ENCODE data around the gene CCRL2. TPM values are rescaled to one million over a fixed set of nuclear protein-coding genes. Genes with fewer than 3 reads are reported as not detected.

CCRL2 gene
- total and polyA plus RNA-seq, 2 of the 4 experiments (the other 2 are of a cell fraction): 0.29 to 0.36 TPM

GRCh38 chr3:46442576-46443530 lies 35.8 kb downstream of the CCRL2 start:
- intact Hi-C loops (cut with micrococcal nuclease): no loop called here
- no peak overlapping the region for H3K14ac ChIP-seq (replicated peaks; ENCODE audit: low read depth, low read length)
- H3K4me3 ChIP-seq (ENCODE audit: insufficient read depth, low read depth, low read length): no peak overlapping the region
- no peak overlapping the region for H4K91ac ChIP-seq (ENCODE audit: insufficient read depth, low read depth, low read length)
- H3K36me3 ChIP-seq (ENCODE audit: control insufficient read depth, insufficient read depth, low read length): no peaks in the 10 kb centered on the region
- no peak for DNase-seq
- no peak overlapping the region for H3K4ac ChIP-seq (ENCODE audit: low read depth, low read length)
- ATAC-seq (ENCODE audit: low read depth): no peak
- BruUV-seq (replicated peaks): no TSS peak
- no peak overlapping the region for H4K5ac ChIP-seq (ENCODE audit: low read depth, low read length)
- H4K8ac ChIP-seq (ENCODE audit: low read depth in 2 of 2, low read length in 2 of 2): no peak overlapping the region
- H3K23ac ChIP-seq (ENCODE audit: low read depth, low read length): no peak overlapping the region
- no peak overlapping the region for H3K18ac ChIP-seq (ENCODE audit: low read depth, low read length)
- no peak overlapping the region for H3K56ac ChIP-seq (ENCODE audit: extremely low read depth, insufficient read depth, low read length)
- H2BK120ac ChIP-seq (ENCODE audit: low read depth, low read length): no peak overlapping the region
- H3K9ac ChIP-seq (ENCODE audit: low read depth, low read length): no peak overlapping the region
- no peak overlapping the region for H2BK15ac ChIP-seq (ENCODE audit: low read depth, low read length)
- H3K4me1 ChIP-seq (ENCODE audit: control insufficient read depth, insufficient read depth, low read length): no peaks in the 10 kb centered on the region
- TF ChIP-seq CEBPB (IDR thresholded peaks at IDR 0.05; ENCODE audit: low read depth, low read length): no peak
- no peak for TF ChIP-seq RFX5 (IDR thresholded peaks at IDR 0.05; ENCODE audit: low read depth, low read length)
- TF ChIP-seq MAZ (IDR thresholded peaks at IDR 0.05; ENCODE audit: borderline replicate concordance, low read depth, low read length): no peak
- no peak for TF ChIP-seq USF2 (IDR thresholded peaks at IDR 0.05; ENCODE audit: low read depth, low read length)
- TF ChIP-seq RAD21 (IDR thresholded peaks at IDR 0.05; ENCODE audit: low read length): no peak
- H2AFZ ChIP-seq (replicated peaks; ENCODE audit: low read length, poor library complexity): no peak overlapping the region
- no peak overlapping the region for H3K27ac ChIP-seq (ENCODE audit: insufficient read depth, low read length)
- peaks cover 66% of the 10 kb centered on the region for H3K27me3 ChIP-seq (ENCODE audit: control insufficient read depth, insufficient read depth, low read length)
- peaks cover 2% of the 10 kb centered on the region for H3K9me3 ChIP-seq (ENCODE audit: control insufficient read depth, insufficient read depth, low read length)
- H3K4me2 ChIP-seq (ENCODE audit: low read depth, low read length): no peak overlapping the region
- WGBS, 2 experiments (ENCODE audit: extremely low coverage in 2 of 2, insufficient read length in 1 of 2): 52% methylated on average over 4 of the region's 16 CpGs; no CpG with 5 or more reads in 1 of the 2 experiments
- in situ Hi-C loops (cut with MboI; ENCODE audit: low sequenced_read_pairs): no loop called here
- H4K20me1 ChIP-seq (ENCODE audit: insufficient read depth, low read length): no peaks in the 10 kb centered on the region
- H2BK5ac ChIP-seq (ENCODE audit: low read depth, low read length, poor library complexity, severe bottlenecking): no peak overlapping the region
- CTCF ChIA-PET: interaction anchor here (0.6 to 0.7 kb wide), 2 partner anchors 9 to 148 kb away, joined by 3 to 4 read pairs; no protein-coding TSS in a partner anchor
- dilution Hi-C loops (cut with HindIII; ENCODE audit: low sequenced_read_pairs, unreplicated experiment): no loop called here
- no peak overlapping the region for H2BK20ac ChIP-seq (ENCODE audit: low read depth, low read length)
- H3K9me1 ChIP-seq (ENCODE audit: insufficient read depth, low read length): no peaks in the 10 kb centered on the region
- no peak overlapping the region for H2AK5ac ChIP-seq (ENCODE audit: low read depth, low read length)
- H2AK9ac ChIP-seq (replicated peaks; ENCODE audit: low read depth, low read length, poor library complexity): no peak overlapping the region
- POLR2A ChIA-PET (ENCODE audit: unreplicated experiment): no interaction called here
- no peaks in the 10 kb centered on the region for H3K79me1 ChIP-seq (ENCODE audit: low read depth in 1 of 2, low read length in 2 of 2)
